Mesodermal cell (in vitro differentiated cells): ENCODE data around the gene LHX4.

Experiments
- H3K27ac ChIP-seq: 2 replicates; pipeline ENCODE4 v1.7.0; 2013; ENCODE audit warnings: mild to moderate bottlenecking, low read depth, low read length, moderate library complexity; ENCODE audit not compliant: severe bottlenecking
- H3K36me3 ChIP-seq: 2 replicates; pipeline ENCODE4 v1.7.1; 2013; ENCODE audit warnings: mild to moderate bottlenecking, low read length, moderate library complexity; ENCODE audit not compliant: control insufficient read depth, insufficient read depth
- H3K4me1 ChIP-seq: one replicate; pipeline ENCODE4 v1.7.1; 2013; ENCODE audit warnings: mild to moderate bottlenecking, low read length; ENCODE audit not compliant: insufficient read depth, control insufficient read depth, poor library complexity, severe bottlenecking
- H3K4me3 ChIP-seq: 2 replicates; pipeline ENCODE4 v1.7.0; 2013; ENCODE audit warnings: low read length, control low read depth, mild to moderate bottlenecking; ENCODE audit not compliant: insufficient read depth, poor library complexity, severe bottlenecking; ENCODE audit errors: extremely low read depth
- H3K9me3 ChIP-seq: 2 replicates; pipeline ENCODE4 v1.7.1; 2013; ENCODE audit warnings: mild to moderate bottlenecking, low read length, moderate library complexity; ENCODE audit not compliant: control insufficient read depth
- WGBS, 2 experiments: methylation state at CpG; one replicate each; pipeline ENCODE4 v1.1.5; 2013; ENCODE audit warnings: missing lambda C conversion rate in 2 of 2; ENCODE audit not compliant: insufficient coverage in 2 of 2; 5-methylcytosine and 5-hydroxymethylcytosine counted together

Gene LHX4

GRCh38 chr1:180278596-180279395, 48.7 kb downstream of the LHX4 start:
- peaks cover 5% of the 10 kb centered on the region for H3K36me3 ChIP-seq
- no peaks in the 10 kb centered on the region for H3K9me3 ChIP-seq
- H3K27ac ChIP-seq = no peak overlapping the region
- H3K4me3 ChIP-seq = no peak overlapping the region
- H3K4me1 ChIP-seq = no peaks in the 10 kb centered on the region
- 100% methylated on average over 2 to 4 of the region's 9 CpGs for WGBS, 2 experiments

DNA sequence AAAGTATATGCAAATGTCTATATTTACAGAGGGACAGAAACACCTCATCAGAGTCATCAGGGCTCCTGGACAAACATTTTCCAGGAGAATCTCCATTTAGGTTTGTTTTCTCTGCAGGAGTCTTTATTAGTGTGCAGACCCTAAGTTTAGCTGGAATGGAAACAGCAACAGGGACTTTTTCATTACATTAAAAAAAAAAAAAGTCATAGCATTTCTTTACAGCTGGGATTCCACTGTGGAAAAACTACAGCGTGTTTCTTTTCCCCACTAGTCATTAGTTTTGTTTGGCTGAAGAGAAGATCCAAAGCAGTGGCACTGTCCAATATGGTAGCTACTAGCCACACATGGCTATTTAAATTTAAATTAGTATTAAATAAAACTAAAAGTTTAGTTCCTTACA, 49.6 kb downstream of the LHX4 start:
- Histone ChIP-seq H3K4me3 (no peak overlapping the region), H3K27ac (no peak overlapping the region), H3K9me3 (no peaks in the 10 kb centered on the region), H3K36me3 (peaks cover 7% of the 10 kb centered on the region), H3K4me1 (no peaks in the 10 kb centered on the region)
- WGBS, 2 experiments = no CpG with 5 or more reads among the region's 1 CpG

DNA sequence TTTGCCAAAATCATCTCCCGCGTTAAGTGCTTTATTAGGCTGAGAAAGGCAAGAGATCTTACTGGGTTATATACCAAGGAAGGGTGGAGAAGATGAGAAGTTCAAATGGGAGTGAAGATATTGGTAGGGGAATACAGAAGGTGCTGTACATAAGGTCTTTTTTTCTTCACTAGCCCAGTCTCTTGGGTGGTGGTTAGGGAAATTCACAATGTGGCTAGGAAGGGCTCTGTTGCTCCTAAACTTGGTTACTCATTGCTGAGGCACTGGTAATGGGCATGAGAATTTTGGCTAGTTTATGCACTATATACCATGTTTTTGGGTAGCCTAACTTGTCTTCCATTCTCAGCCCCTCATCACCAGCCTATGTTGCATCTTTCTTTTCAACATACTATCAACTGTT, 50.6 kb downstream of the LHX4 start:
- Histone ChIP-seq H3K9me3 (no peaks in the 10 kb centered on the region), H3K4me3 (no peak overlapping the region), H3K27ac (no peak overlapping the region), H3K4me1 (no peaks in the 10 kb centered on the region), H3K36me3 (peaks cover 6% of the 10 kb centered on the region)
- 50% methylated on average over 2 of the region's 2 CpGs; no CpG with 5 or more reads in 1 of the 2 experiments for WGBS, 2 experiments

GRCh38 chr1:180281490-180281889, 51.4 kb downstream of the LHX4 start:
- peaks cover 6% of the 10 kb centered on the region for H3K36me3 ChIP-seq
- no peak overlapping the region for H3K27ac ChIP-seq
- no CpG with 5 or more reads among the region's 1 CpG for whole genome bisulfite sequencing, 2 experiments
- H3K4me1 ChIP-seq = no peaks in the 10 kb centered on the region
- no peaks in the 10 kb centered on the region for H3K9me3 ChIP-seq
- no peak overlapping the region for H3K4me3 ChIP-seq

GRCh38 chr1:180282401-180283044, 52.5 kb downstream of the LHX4 start:
- Histone ChIP-seq H3K4me3 (no peak overlapping the region), H3K4me1 (no peaks in the 10 kb centered on the region), H3K27ac (no peak overlapping the region), H3K9me3 (no peaks in the 10 kb centered on the region), H3K36me3 (peaks cover 12% of the 10 kb centered on the region)
- 93% methylated on average over 2 of the region's 5 CpGs; no CpG with 5 or more reads in 1 of the 2 experiments for WGBS, 2 experiments

DNA sequence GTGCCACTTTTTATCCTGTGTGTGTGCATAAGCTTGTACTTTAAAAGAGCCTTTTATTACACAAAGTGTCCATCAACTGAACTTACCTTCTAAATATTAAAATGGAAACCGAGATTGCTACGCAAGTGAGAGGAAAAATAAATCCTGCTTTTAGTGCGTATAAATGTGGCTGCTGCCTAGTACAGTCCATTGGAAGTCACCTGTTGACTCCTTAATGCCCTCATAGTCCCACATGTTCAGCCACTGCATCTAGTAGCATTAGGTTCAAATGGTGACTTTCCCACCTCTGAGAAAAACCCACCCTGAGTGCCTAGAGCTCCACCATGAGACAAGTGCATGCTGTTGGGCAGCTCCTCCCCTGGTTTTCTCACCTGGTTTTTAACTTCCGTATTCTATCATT, 53.0 kb downstream of the LHX4 start:
- Histone ChIP-seq H3K27ac (no peak overlapping the region), H3K9me3 (no peaks in the 10 kb centered on the region), H3K4me3 (no peak overlapping the region), H3K4me1 (no peaks in the 10 kb centered on the region), H3K36me3 (peaks cover 12% of the 10 kb centered on the region)
- WGBS, 2 experiments = 92 to 93% methylated on average over 2 to 4 of the region's 4 CpGs

DNA sequence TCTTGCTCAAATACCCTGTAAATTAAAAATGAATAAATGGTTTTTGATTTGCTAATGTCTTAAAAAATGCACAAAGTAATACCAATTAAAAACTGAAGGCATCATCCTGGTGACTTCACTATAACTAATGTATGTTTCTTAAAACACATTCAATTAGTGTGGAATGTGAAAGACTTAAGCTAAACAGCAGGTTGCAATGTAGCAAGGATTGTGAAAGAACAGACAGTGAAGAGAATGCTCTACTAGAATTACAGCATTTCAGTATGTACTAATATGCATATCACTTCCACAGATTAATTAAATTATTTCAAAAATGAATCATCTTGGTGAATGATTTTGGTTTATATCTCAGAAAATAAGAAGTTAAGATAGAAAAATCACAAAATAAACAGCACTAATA, 56.4 kb downstream of the LHX4 start:
- H3K9me3 ChIP-seq = no peaks in the 10 kb centered on the region
- H3K4me3 ChIP-seq = no peak overlapping the region
- no peaks in the 10 kb centered on the region for H3K4me1 ChIP-seq
- peaks cover 12% of the 10 kb centered on the region for H3K36me3 ChIP-seq
- no peak overlapping the region for H3K27ac ChIP-seq

DNA sequence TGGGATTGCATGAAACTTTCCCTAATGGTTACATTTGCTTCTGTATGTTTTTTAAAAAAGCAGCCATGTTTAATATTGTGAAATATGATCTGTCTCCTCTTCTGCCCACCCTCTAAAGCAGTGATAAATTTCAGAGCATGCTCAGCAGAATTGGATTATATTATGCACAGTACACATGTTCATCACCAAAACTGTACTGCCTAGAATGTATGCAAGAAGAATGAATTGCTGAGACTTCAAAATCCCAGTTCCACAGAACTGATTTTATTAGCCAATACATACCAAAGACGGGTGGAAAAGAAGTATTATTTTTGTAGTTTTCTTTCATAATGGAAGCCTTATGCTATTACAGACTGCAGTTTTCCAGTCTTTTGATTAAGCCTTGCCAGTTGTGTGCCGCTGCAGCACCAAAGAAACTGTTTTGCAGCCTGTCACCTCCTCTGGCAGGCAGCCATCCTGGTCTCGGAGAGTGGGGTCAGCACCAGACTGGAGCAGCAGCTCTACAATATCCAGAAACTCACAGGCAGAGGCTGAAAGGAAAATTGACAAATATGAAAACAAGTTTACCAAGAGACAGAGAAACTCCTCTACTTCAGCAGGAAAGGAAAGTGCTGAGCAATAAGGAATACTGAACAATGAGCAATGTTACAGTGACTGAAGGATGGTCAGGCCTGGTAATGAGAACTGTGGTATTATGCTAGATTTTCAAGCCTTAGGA, 58.1 kb downstream of the LHX4 start:
- Histone ChIP-seq H3K4me3 (no peak overlapping the region), H3K36me3 (peaks cover 12% of the 10 kb centered on the region), H3K9me3 (no peaks in the 10 kb centered on the region), H3K27ac (no peak overlapping the region), H3K4me1 (no peaks in the 10 kb centered on the region)
- 76 to 100% methylated on average over 1 to 2 of the region's 3 CpGs for WGBS, 2 experiments

- WGBS, 2 experiments = no CpG with 5 or more reads among the region's 1 CpG
- no peak overlapping the region for H3K27ac ChIP-seq
These were observed 58.9 kb downstream of the LHX4 start for GRCh38 chr1:180288940-180289339.

GRCh38 chr1:180290265-180291001, 60.4 kb downstream of the LHX4 start:
- peaks cover 6% of the 10 kb centered on the region for H3K36me3 ChIP-seq
- H3K27ac ChIP-seq = no peak overlapping the region
- H3K9me3 ChIP-seq = no peaks in the 10 kb centered on the region
- H3K4me1 ChIP-seq = no peaks in the 10 kb centered on the region
- 90 to 97% methylated on average over 5 of the region's 6 CpGs for WGBS, 2 experiments
- no peak overlapping the region for H3K4me3 ChIP-seq

More at GRCh38 chr1:180288940-180289339, 58.9 kb downstream of the LHX4 start:
- no peak overlapping the region for H3K4me3 ChIP-seq
- peaks cover 12% of the 10 kb centered on the region for H3K36me3 ChIP-seq
- no peaks in the 10 kb centered on the region for H3K4me1 ChIP-seq
- no peaks in the 10 kb centered on the region for H3K9me3 ChIP-seq
